ENCODE results near the gene SPTA1.

SPTA1 gene

GRCh38 chr1:158563853-158564252 is 122.7 kb downstream of the SPTA1 start:
- no peak for DNase-seq

All from stimulated activated CD4-positive, alpha-beta T cell treated with anti-CD3 and anti-CD28 coated beads, Interleukin-2, amount 100 ng/mL, for 24 hours (primary cell).